Coronary artery (tissue), 2 donors: ENCODE results near the gene ABCG2.

Source experiments
- DNase-seq: peaks from one replicate; pipeline ENCODE4 v3.0.0-alpha.2; 2017; ENCODE audit warnings: low spot score
- H3K27ac ChIP-seq, 2 donors: fragments of 200-600 bp; sonication (generic); one replicate each; pipeline ENCODE4 v1.5.1; 2016 to 2019
- H3K4me3 ChIP-seq: fragments of 200-600 bp; sonication (generic); 2 replicates; pipeline ENCODE4 v1.5.1; 2016; ENCODE audit warnings: mild to moderate bottlenecking, moderate library complexity
- TF ChIP-seq, protein P1 (sequence below): fragments of 200-600 bp; sonication (generic); IDR thresholded peaks from one replicate; pipeline ENCODE4 v1.5.1; 2019; ENCODE audit warnings: antibody characterized with exemption

The ABCG2 gene

DNA sequence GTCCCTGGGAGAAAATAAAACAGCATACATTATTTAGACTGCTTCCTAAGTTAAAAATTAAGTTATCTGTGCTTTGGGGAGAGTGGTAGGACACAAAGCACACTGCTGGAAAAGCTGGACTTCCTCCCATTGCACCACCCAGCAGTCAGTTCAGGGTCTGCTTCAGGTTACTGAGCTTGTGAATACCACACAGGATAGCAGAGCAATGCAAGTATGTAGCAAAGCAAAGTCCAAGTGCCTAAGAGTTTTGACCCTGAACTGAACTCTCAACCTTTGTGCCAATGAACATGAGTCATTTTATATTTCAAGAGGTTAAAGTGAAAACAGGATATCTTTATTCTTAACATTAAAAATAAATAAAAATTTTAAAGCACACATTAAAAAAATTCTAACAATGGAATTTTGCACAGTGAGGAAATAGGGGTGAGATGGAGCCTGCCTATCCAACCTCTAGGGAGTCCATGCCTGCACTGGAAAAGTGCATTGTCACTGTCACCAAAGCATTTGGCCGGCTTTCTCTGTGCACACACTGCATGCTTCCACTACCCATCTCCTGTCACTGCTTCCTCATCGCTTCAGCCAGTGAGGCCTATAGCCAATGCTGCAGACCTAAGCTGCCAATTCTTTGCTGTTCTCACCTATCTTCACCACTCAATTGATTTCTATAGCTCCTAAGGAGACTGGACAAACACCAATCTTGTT, 50.9 kb downstream of the ABCG2 start:
- DNase-seq: no peak
- H3K4me3 ChIP-seq: no peak overlapping the region
- TF ChIP-seq, protein P1, sequence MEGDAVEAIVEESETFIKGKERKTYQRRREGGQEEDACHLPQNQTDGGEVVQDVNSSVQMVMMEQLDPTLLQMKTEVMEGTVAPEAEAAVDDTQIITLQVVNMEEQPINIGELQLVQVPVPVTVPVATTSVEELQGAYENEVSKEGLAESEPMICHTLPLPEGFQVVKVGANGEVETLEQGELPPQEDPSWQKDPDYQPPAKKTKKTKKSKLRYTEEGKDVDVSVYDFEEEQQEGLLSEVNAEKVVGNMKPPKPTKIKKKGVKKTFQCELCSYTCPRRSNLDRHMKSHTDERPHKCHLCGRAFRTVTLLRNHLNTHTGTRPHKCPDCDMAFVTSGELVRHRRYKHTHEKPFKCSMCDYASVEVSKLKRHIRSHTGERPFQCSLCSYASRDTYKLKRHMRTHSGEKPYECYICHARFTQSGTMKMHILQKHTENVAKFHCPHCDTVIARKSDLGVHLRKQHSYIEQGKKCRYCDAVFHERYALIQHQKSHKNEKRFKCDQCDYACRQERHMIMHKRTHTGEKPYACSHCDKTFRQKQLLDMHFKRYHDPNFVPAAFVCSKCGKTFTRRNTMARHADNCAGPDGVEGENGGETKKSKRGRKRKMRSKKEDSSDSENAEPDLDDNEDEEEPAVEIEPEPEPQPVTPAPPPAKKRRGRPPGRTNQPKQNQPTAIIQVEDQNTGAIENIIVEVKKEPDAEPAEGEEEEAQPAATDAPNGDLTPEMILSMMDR: no peak
- no peak overlapping the region for H3K27ac ChIP-seq

DNA sequence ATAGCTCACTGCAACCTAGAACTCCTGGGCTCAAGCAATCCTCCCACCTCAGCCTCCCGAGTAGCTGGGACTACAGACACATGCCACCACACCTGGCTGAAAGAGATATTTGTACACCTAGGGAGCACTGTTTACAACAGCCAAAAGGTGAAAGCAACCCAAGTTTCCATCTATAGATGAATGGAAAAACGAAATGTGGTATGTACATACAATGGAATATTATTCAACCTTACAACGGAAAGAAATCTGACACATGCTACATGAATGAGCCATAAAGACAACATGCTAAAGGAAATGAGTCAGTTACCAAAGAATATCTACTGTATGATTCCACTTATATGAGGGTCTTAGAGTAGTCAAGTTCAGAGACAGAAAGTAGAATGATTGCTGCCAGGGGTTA, 52.2 kb downstream of the ABCG2 start:
- H3K4me3 ChIP-seq: no peak overlapping the region
- H3K27ac ChIP-seq: no peak overlapping the region
- TF ChIP-seq, protein P1: no peak
- no peak for DNase-seq

DNA sequence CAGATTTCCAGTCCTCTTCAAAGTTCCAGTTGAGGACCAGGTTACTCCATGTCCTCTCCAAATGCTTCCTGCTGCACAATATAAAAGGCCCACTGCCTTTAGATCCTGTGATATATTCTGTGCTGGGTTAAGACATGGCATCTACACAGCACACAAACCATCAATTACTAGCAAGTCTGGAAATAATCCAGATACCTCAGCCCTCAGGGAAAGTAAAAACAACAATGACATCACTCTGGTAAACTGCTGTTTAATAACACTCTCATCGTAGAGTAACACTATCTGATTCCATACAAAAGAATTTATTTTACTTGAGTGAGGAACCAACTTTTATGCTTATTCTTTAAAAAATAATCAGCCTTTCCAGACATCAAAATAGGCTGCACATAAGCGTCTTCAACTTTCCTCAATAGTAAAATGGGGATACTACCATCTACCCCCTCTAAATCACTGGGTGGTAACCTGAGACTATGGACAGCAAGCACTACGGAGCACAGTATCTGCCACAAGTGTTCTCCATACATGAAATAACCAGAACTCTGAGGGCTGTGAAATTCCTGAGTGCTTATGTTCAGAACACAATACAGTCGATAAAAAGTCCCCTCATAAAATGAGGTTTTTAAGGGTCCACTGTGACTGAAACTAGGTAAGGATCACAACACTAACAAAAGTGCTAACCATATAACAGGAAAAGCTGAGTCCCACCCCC, 53.4 kb downstream of the ABCG2 start:
- no peak for DNase-seq
- TF ChIP-seq, protein P1: no peak
- Histone ChIP-seq H3K27ac (no peak overlapping the region), H3K4me3 (no peak overlapping the region)

DNA sequence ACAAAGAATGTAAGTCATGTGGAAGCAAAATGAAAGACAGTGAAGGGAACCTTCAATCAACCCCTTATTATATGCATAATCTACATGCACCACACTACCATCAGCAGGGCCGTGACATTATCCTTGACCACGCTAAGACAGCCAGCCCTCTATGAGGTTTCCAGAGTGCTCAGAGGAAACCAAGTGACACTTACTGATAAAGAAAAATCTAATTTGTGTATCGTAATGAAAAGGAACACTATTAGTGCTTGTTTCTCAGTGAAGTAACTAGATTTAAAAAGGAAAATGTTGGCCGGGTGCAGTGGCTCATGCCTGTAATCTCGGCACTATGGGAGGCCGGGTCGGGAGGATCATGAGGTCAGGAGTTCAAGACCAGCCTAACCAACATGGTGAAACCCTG, 56.4 kb downstream of the ABCG2 start:
- TF ChIP-seq, protein P1: no peak
- no peak for DNase-seq
- no peak overlapping the region for H3K4me3 ChIP-seq
- no peak overlapping the region for H3K27ac ChIP-seq

DNA sequence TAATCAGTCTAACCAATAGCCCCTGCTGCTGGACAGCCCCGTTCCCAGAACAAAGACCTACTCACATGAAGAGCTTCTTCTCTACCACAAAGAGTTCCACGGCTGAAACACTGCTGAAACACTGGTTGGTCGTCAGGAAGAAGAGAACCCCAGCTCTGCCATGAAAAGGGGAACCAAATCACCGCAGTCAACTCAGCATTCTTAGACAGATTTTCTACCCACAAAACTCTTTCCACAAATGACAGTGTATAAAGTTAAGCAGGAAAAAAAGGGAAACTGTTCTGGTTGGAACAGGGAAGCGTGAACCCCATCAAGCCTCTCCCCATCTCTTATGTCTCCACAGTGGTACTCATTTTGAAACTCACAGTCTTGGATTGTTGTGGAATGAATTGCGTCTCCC, 57.3 kb downstream of the ABCG2 start:
- no peak for DNase-seq
- no peak overlapping the region for H3K4me3 ChIP-seq
- TF ChIP-seq, protein P1: no peak
- H3K27ac ChIP-seq: peak overlapping the region in 1 of 2 donors; percentile 16

DNA sequence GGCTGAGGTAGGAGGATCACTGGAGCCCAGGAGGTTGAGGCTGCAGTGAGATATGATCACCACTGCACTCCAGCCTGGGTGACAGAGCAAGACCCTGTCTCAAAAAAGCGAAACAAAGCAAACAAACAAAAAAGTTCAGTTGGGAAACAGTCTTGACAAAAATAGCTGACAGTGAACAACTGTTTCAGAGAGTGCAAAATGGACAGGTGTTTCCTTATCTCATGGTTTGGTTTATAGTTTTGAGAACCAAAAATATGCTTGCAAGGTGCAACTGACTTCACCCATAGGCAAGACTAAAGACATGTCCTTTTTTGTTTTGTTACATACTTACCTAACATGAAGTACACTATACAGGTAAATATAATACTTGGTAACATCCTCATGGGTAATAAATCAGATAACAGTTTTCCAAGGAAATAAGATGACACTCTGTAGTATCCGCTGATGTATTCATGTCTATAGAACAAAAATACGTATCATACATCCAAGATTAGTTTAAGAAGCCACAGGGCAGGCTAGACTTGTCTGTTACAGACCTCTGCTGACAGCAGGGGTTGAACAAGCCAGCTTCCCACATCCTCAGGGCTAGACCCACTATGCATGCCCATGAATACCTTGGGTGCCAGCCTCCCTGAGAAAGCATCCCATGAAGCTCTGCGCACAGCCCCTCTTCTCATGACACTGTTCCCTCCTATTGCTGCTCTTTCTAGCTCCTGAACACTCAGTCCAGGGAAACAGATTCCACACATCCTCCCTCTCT, 59.3 kb downstream of the ABCG2 start:
- DNase-seq: no peak
- H3K27ac ChIP-seq: no peak overlapping the region
- no peak overlapping the region for H3K4me3 ChIP-seq
- TF ChIP-seq, protein P1: no peak
